Effector memory CD4-positive, alpha-beta T cell (primary cell): ENCODE results near the gene SDHB.

Experiments
- DNase-seq, 3 donors: peaks; one replicate each; pipeline ENCODE4 v3.0.0-alpha.2; 2020
- H3K27ac ChIP-seq: 2 replicates; pipeline ENCODE4 v1.7.0; 2013; ENCODE audit warnings: mild to moderate bottlenecking, low read length, moderate library complexity; ENCODE audit not compliant: insufficient read depth, poor library complexity, severe bottlenecking
- H3K27me3 ChIP-seq: replicated peaks from 2 replicates; pipeline ENCODE4 v1.7.0; 2013; ENCODE audit warnings: mild to moderate bottlenecking, low read length; ENCODE audit not compliant: insufficient read depth, control insufficient read depth, poor library complexity, severe bottlenecking
- H3K36me3 ChIP-seq: 2 replicates; pipeline ENCODE4 v1.7.0; 2013; ENCODE audit warnings: mild to moderate bottlenecking, low read length, moderate library complexity; ENCODE audit not compliant: control insufficient read depth, insufficient read depth
- H3K4me1 ChIP-seq: 2 replicates; pipeline ENCODE4 v1.7.0; 2013; ENCODE audit warnings: low read length, mild to moderate bottlenecking; ENCODE audit not compliant: control insufficient read depth, insufficient read depth, poor library complexity, severe bottlenecking
- H3K4me3 ChIP-seq: 2 replicates; pipeline ENCODE4 v1.7.0; 2013; ENCODE audit warnings: low read length, low read depth, mild to moderate bottlenecking; ENCODE audit not compliant: insufficient read depth, poor library complexity, severe bottlenecking
- H3K9me3 ChIP-seq: 2 replicates; pipeline ENCODE4 v1.7.0; 2013; ENCODE audit warnings: mild to moderate bottlenecking, low read length, moderate library complexity; ENCODE audit not compliant: control insufficient read depth

SDHB gene

GRCh38 chr1:17031436-17031835 lies 22.4 kb downstream of the SDHB start:
- Histone ChIP-seq H3K27ac (no peak overlapping the region), H3K4me3 (no peak overlapping the region), H3K27me3 (no peaks in the 10 kb centered on the region), H3K4me1 (no peaks in the 10 kb centered on the region), H3K9me3 (no peaks in the 10 kb centered on the region), H3K36me3 (peaks cover 57% of the 10 kb centered on the region)
- no peak for DNase-seq

DNA sequence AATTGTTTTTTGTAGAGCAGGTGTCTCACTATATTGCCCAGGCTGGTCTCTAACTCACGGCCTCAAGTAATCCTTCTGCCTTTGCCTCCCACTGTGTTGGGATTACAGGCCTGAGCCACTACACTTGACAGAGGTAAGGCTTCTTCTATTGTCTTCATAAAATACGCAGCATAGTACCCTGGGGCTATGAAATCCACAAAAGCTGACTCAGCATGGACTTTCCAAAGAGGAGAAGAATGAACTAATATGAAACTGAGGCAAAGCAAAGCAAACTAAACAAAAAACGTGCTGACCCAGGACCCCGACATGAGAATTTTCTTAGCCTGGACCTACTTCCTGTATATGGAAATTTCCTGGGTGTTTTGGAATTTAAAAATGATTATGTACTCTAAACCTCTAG lies 23.6 kb downstream of the SDHB start:
- no peak for DNase-seq
- no peaks in the 10 kb centered on the region for H3K9me3 ChIP-seq
- no peak overlapping the region for H3K27ac ChIP-seq
- no peaks in the 10 kb centered on the region for H3K4me1 ChIP-seq
- no peaks in the 10 kb centered on the region for H3K27me3 ChIP-seq
- no peak overlapping the region for H3K4me3 ChIP-seq
- H3K36me3 ChIP-seq, result peaks cover 70% of the 10 kb centered on the region

- H3K9me3 ChIP-seq, result no peaks in the 10 kb centered on the region
- no peak overlapping the region for H3K27ac ChIP-seq
- no peaks in the 10 kb centered on the region for H3K4me1 ChIP-seq
- H3K4me3 ChIP-seq, result no peak overlapping the region
- no peaks in the 10 kb centered on the region for H3K27me3 ChIP-seq
- DNase-seq, result no peak
- H3K36me3 ChIP-seq, result peaks cover 84% of the 10 kb centered on the region
Measured at GRCh38 chr1:17028662-17029188, 25.1 kb downstream of the SDHB start.

DNA sequence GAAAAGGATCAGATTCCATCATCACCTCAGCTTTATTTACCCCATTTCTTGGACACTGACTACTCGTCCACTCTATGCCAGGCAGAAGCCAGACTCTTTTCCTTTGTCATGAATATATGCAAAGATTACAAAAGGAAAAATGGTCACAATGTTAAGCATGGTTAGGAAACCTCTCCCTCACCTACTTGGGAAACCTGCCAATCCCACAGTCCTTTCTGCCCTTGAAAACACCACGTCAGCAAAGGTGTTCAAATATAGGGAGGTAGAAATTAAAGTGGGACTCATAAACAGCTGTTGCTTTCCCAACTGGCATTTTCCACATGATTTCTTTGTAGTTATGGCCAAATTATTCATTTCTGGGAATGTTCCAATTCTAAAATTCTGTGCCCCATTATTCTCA lies 25.9 kb downstream of the SDHB start:
- Histone ChIP-seq H3K9me3 (no peaks in the 10 kb centered on the region), H3K36me3 (peaks cover 85% of the 10 kb centered on the region), H3K27me3 (no peaks in the 10 kb centered on the region), H3K4me3 (no peak overlapping the region), H3K4me1 (no peaks in the 10 kb centered on the region), H3K27ac (no peak overlapping the region)
- no peak for DNase-seq

DNA sequence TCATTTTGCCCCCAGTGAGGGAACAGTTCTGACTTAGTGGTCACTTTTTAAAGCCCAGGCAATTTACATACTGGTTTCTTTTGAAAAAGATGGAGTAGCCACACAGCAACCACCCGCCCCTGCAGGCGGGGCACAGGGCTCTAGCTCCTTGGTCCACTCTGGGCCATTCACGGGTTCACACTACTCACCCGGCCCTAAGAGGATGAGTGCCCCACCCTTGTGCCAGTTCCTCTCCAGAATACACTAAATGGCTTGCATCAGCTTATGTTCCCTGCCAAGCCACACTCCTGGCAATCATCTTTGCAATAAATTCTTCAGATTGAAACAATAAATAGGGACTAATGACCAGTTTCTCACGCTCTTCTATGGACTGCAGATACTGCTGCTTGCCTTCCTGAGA lies 26.4 kb downstream of the SDHB start:
- DNase-seq, result no peak
- Histone ChIP-seq H3K4me1 (no peaks in the 10 kb centered on the region), H3K27me3 (no peaks in the 10 kb centered on the region), H3K27ac (no peak overlapping the region), H3K9me3 (no peaks in the 10 kb centered on the region), H3K36me3 (peaks cover 85% of the 10 kb centered on the region), H3K4me3 (no peak overlapping the region)

- Histone ChIP-seq H3K4me3 (no peak overlapping the region), H3K27me3 (no peaks in the 10 kb centered on the region), H3K27ac (no peak overlapping the region), H3K36me3 (peaks cover 97% of the 10 kb centered on the region), H3K4me1 (no peaks in the 10 kb centered on the region), H3K9me3 (no peaks in the 10 kb centered on the region)
- no peak for DNase-seq
Measured at GRCh38 chr1:17024721-17025120, 29.1 kb downstream of the SDHB start.

GRCh38 chr1:17023573-17023972 lies 30.3 kb downstream of the SDHB start:
- no peaks in the 10 kb centered on the region for H3K9me3 ChIP-seq
- H3K27me3 ChIP-seq, result no peaks in the 10 kb centered on the region
- DNase-seq, result no peak
- peaks cover 95% of the 10 kb centered on the region for H3K36me3 ChIP-seq
- H3K27ac ChIP-seq, result no peak overlapping the region
- H3K4me1 ChIP-seq, result no peaks in the 10 kb centered on the region
- no peak overlapping the region for H3K4me3 ChIP-seq

DNA sequence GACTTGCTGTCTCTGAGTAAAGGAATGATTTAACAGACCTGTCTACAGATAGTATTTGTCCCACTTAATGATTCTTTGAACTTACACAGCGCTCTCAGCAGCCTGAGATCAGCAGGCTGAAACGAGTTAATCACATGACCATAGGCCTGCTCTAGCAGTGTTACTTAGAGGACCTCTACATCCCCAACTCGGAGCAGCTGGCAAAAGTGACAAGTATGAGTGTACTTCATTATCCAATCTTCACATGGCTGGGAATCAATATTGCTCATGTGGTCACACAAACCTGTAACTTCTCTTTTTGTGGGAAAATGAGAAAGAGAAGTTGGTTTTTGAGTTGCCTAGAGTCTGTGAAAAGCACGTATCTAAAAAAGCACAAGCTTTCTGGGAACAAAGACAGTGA lies 30.7 kb downstream of the SDHB start:
- Histone ChIP-seq H3K4me1 (no peaks in the 10 kb centered on the region), H3K27ac (no peak overlapping the region), H3K36me3 (peaks cover 95% of the 10 kb centered on the region)

GRCh38 chr1:17021896-17022295 lies 31.9 kb downstream of the SDHB start:
- DNase-seq, result no peak

More for the DNA sequence above, 30.7 kb downstream of the SDHB start:
- DNase-seq, result no peak
- Histone ChIP-seq H3K27me3 (no peaks in the 10 kb centered on the region), H3K9me3 (no peaks in the 10 kb centered on the region), H3K4me3 (no peak overlapping the region)

DNA sequence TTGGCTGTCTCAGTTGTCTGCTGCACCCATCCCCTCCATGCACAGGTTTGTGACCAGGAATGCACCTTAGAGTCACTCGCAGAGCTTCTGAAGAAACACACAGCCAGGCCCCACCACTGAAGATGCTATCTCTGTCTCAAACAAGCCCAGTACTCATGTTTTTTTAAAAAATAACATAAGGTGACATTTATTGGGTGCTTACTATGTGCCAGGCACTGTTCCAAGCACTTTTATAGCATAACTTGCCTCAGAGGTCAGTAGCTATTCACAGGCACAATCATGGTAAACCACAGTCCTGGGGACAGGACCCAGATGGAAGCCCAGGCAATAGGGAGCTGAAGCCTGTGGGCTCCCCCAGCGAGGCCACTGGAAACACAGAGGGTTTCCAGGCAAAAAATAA lies 33.3 kb downstream of the SDHB start:
- H3K4me3 ChIP-seq, result no peak overlapping the region
- no peaks in the 10 kb centered on the region for H3K27me3 ChIP-seq
- H3K36me3 ChIP-seq, result peaks cover 72% of the 10 kb centered on the region
- no peaks in the 10 kb centered on the region for H3K4me1 ChIP-seq
- DNase-seq, result no peak
- H3K27ac ChIP-seq, result no peak overlapping the region
- H3K9me3 ChIP-seq, result no peaks in the 10 kb centered on the region

More at GRCh38 chr1:17021896-17022295, 31.9 kb downstream of the SDHB start:
- H3K4me3 ChIP-seq, result no peak overlapping the region
- no peaks in the 10 kb centered on the region for H3K27me3 ChIP-seq
- H3K27ac ChIP-seq, result no peak overlapping the region
- H3K36me3 ChIP-seq, result peaks cover 86% of the 10 kb centered on the region
- H3K4me1 ChIP-seq, result no peaks in the 10 kb centered on the region
- H3K9me3 ChIP-seq, result no peaks in the 10 kb centered on the region
